ENCODE measurements around the gene SAP30BP.

Gene SAP30BP

GRCh38 chr17:75729351-75729750, 62.2 kb downstream of the SAP30BP start:
- ChIA-PET CTCF (no interaction called here), POLR2A (ENCODE audit: low non-redundant PET) (no interaction called here)
- TF ChIP-seq, protein P1, sequence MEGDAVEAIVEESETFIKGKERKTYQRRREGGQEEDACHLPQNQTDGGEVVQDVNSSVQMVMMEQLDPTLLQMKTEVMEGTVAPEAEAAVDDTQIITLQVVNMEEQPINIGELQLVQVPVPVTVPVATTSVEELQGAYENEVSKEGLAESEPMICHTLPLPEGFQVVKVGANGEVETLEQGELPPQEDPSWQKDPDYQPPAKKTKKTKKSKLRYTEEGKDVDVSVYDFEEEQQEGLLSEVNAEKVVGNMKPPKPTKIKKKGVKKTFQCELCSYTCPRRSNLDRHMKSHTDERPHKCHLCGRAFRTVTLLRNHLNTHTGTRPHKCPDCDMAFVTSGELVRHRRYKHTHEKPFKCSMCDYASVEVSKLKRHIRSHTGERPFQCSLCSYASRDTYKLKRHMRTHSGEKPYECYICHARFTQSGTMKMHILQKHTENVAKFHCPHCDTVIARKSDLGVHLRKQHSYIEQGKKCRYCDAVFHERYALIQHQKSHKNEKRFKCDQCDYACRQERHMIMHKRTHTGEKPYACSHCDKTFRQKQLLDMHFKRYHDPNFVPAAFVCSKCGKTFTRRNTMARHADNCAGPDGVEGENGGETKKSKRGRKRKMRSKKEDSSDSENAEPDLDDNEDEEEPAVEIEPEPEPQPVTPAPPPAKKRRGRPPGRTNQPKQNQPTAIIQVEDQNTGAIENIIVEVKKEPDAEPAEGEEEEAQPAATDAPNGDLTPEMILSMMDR (conservative IDR thresholded peaks at IDR 0.05; ENCODE audit: low read depth) = no peak
- H3K27ac ChIP-seq = peak overlapping the region; percentile 98
- DNase-seq (ENCODE audit: low spot score) = no peak

GRCh38 chr17:75730065-75730464, 62.9 kb downstream of the SAP30BP start:
- POLR2A ChIA-PET (ENCODE audit: low non-redundant PET) = no interaction called here
- TF ChIP-seq, protein P1 (conservative IDR thresholded peaks at IDR 0.05; ENCODE audit: low read depth) = no peak
- CTCF ChIA-PET = interaction anchor here (1.7 kb wide), 1 partner anchor 50 kb away, joined by 7 read pairs; no protein-coding TSS in a partner anchor
- peak overlapping the region; percentile 98 for H3K27ac ChIP-seq
- no peak for DNase-seq (ENCODE audit: low spot score)

DNA sequence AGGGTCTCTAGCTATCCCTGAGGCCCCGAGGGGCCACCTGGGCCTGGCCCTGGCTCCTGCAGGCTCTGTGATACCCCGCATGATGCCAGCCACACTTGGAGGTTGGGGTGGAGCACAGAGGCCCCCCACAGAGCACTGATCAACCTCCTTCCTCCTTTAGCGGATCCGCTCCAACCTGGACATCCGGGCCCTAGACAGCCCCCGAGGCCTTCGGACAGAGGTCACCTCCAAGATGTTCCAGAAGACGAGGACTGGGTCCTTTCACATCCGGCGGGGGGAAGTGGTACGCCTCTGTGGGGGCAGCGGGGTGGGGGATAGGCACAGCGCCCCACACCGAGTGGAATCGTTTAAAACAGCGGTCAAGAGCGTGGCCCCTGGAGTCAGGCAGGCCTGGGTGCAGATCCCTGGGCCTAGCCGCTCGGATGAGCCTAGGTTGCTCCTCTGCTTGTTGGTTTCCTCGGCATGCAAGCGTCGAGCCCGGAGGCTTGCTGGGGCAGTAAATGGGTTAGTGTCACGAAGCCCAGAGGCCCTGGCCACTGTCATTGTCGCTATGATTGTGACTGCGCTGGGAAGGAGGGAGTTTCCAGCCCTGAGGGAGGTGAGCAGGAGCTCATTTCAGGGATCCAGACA, 64.1 kb downstream of the SAP30BP start:
- ChIA-PET CTCF (interaction anchor here (0.9 to 1.7 kb wide), 3 partner anchors 16 to 51 kb away, joined by 3 to 7 read pairs (median 4); no protein-coding TSS in a partner anchor), POLR2A (ENCODE audit: low non-redundant PET) (no interaction called here)
- H3K27ac ChIP-seq = peak overlapping the region; percentile 98
- DNase-seq (ENCODE audit: low spot score) = no peak
- TF ChIP-seq, protein P1 (conservative IDR thresholded peaks at IDR 0.05; ENCODE audit: low read depth) = no peak

DNA sequence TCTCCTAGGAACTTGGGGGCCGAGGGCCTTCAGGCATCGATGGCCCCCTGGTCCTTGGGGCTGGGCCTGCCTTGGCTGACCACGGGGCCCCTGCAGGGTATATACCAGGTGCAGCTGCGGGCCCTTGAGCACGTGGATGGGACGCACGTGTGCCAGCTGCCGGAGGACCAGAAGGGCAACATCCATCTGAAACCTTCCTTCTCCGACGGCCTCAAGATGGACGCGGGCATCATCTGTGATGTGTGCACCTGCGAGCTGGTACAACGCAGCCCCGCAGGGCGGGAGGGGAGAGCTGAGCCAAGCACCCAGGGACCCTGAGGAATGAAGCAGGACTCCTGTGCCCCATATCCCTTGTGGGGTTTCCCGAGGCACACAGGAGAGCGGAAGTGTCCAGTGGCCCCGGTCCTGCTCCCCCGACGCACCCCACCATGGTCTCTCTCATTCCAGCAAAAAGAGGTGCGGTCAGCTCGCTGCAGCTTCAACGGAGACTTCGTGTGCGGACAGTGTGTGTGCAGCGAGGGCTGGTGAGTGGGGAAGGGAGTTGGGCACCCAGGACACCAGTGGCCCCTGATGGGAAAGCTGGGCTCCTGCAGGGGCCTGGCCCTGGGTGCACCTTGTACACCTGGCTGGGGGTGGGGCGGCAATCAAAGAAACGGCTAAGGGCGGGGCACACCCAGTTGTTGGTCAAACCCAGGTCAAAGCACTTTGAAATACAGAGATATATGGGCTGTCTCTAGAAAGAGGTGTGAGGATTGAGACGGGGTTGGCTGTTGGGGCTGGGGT, 64.8 kb downstream of the SAP30BP start:
- H3K27ac ChIP-seq = peak overlapping the region; percentile 98
- TF ChIP-seq, protein P1 (conservative IDR thresholded peaks at IDR 0.05; ENCODE audit: low read depth) = no peak
- no peak for DNase-seq (ENCODE audit: low spot score)
- ChIA-PET CTCF (interaction anchor here (0.7 to 1.7 kb wide), 4 partner anchors 16 to 57 kb away, joined by 3 to 7 read pairs (median 4); no protein-coding TSS in a partner anchor), POLR2A (ENCODE audit: low non-redundant PET) (no interaction called here)

DNA sequence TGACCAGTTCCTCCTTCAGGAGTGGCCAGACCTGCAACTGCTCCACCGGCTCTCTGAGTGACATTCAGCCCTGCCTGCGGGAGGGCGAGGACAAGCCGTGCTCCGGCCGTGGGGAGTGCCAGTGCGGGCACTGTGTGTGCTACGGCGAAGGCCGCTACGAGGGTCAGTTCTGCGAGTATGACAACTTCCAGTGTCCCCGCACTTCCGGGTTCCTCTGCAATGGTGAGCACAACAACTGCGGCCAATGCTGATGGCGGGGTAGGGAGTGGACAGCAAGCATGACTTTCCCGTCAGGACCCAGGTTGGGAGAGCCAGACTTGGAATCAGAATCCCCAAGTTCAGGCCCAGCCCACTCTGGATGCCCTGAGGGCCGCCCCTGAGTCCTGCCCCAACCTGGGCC, 66.3 kb downstream of the SAP30BP start:
- TF ChIP-seq, protein P1 (conservative IDR thresholded peaks at IDR 0.05; ENCODE audit: low read depth) = no peak
- ChIA-PET POLR2A (ENCODE audit: low non-redundant PET) (no interaction called here), CTCF (interaction anchor here (0.7 to 1.3 kb wide), 2 partner anchors 14 to 17 kb away, joined by 3 to 4 read pairs; no protein-coding TSS in a partner anchor)
- H3K27ac ChIP-seq = peak overlapping the region; percentile 98
- DNase-seq (ENCODE audit: low spot score) = no peak

DNA sequence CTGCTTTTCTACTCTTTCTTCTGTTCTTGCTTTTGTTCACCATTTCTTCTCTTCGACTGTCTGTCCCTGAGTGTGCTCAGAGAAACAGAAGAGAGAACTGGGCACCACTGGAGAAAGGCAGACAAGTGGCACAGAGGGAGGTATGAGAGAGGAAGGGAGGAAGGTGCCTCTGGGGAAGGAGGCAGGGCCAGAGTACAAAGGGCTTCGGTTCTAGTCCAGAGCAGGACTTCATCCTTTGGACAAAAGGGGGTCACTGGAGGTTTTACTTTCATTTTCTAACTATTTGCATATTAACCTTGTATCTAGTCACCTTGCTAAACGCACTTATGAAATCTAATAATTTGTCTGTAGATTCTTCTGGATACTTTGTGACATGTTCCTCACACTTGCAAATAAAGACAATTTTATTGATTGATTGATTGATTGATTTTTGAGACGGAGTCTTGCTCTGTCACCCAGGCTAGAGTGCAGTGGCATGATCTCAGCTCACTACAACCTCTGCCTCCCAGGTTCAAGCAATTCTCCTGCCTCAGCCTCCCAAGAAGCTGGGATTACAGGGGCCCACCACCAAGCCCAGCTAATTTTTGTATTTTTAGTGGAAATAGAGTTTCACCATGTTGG, 67.6 kb downstream of the SAP30BP start:
- no peak for DNase-seq (ENCODE audit: low spot score)
- H3K27ac ChIP-seq = peak overlapping the region; percentile 98
- POLR2A ChIA-PET (ENCODE audit: low non-redundant PET) = no interaction called here
- TF ChIP-seq, protein P1 (conservative IDR thresholded peaks at IDR 0.05; ENCODE audit: low read depth) = no peak
- CTCF ChIA-PET = interaction anchor here (0.6 to 0.8 kb wide), 2 partner anchors 9 to 61 kb away, joined by 3 to 4 read pairs; no protein-coding TSS in a partner anchor
